NCI-H2227 (cell line): ENCODE measurements around the gene NEU1.
A peak's percentile ranks its signal among the peaks of the same experiment; 100 is the strongest.

Experiments used
- DNase-seq: peaks from one replicate; lab custom pipeline; 2025; ENCODE audit not compliant: unreplicated experiment; lab: John Stamatoyannopoulos, UW

The NEU1 gene

DNA sequence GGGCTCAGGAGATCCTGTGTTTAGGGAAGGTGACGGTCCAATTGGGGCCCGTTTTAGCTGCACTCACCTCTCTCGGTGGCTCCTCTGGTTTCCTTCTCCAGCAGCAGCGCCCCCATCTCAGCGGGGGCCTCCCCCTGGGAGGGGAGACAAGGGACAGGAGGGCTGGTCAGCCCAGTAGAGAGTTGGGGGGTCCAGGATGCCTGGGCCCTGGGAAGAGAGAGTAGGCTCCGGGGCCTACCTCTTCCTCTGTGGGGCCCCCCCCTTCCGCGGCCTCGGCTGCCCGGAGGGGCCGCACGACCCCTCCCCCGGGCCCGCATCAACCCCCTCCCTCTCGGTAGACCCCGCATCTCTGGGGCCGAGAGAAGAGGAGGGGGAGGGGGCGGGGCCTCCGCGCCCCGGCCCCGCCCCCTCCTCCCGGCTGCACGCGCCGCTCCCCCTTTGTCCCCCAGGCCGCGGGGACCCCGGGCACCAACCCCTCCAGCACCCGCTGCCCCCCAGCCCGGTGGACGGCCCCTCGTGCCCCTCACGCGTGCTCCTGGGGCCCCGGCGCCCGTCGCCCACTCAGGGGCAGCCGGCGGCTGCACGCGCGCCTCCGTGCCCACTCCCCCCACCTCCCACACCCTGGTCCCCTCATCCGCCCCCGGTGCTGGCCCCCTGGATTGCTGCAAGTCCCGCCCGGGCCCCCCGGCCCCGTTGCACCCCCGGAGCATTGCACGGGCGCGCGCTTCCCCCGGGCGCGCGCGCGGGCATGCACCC, 34.4 kb upstream of the NEU1 start:
- DNase-seq, result peak; percentile 62

DNA sequence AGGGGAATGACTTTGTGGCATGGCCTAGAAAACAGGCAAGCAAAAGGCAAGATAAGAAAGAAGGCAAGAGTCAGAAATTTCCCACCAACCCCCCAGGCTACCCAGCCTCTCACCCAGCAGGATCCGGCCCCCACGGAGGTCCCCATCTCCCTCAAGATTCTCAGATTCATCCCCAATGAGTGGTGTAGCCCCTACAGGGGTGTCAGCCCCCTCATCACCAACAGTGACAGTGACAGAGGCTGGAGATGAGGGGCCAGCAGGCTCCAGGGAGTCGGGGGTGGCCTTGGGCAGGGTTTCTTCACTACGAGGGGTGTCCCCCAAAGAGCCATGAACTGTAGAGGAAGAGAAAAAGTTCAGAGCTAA, 33.9 kb upstream of the NEU1 start:
- no peak for DNase-seq

DNA sequence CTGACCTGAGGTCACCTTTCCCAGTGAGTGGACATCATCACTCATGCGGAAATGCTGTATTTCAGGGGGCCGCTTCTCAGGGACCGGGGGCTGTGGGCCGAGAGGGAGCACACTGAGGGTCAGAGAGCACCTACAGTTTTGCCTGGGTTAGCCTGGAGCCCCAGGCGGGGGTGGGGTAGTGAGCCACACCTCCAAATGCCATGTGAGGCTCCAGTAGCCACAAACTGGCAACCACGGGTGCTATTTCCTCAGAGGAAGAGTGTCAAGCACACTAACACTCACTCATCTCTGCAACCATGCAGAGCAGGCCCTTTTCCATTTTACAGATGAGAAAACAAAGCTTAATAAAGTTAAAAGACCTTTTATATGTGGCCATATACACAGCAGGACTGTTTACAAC, 30.2 kb upstream of the NEU1 start:
- no peak for DNase-seq

DNA sequence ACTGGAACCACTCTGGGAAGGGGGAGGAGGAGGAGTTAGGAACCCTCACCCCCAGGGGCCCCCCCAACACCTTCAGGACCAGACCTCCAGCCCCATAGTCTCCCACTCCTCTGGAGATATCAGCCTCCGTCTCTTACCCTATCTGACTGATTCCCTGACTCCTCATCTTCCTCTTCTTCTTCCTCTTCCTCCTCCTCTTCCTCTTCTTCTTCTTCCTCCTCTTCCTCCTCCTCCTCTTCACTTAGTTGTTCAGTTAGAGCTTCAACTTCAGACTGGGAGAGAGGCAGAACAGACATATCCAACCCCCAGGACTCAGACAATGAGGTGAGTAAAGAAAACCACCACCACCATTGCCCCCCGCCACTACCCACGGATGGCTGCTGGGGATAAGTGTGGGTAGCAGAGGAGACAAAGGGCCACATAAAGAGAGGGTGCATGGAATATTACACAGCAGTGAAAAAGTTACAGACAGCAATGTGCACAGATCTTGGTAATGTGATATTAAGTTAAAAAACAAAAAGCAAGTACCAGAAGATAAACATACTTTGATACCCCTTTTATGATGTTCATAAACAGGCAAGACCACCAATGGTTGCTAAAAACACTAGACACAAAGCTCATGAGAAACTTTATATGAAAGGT, 26.8 kb upstream of the NEU1 start:
- no peak for DNase-seq

DNA sequence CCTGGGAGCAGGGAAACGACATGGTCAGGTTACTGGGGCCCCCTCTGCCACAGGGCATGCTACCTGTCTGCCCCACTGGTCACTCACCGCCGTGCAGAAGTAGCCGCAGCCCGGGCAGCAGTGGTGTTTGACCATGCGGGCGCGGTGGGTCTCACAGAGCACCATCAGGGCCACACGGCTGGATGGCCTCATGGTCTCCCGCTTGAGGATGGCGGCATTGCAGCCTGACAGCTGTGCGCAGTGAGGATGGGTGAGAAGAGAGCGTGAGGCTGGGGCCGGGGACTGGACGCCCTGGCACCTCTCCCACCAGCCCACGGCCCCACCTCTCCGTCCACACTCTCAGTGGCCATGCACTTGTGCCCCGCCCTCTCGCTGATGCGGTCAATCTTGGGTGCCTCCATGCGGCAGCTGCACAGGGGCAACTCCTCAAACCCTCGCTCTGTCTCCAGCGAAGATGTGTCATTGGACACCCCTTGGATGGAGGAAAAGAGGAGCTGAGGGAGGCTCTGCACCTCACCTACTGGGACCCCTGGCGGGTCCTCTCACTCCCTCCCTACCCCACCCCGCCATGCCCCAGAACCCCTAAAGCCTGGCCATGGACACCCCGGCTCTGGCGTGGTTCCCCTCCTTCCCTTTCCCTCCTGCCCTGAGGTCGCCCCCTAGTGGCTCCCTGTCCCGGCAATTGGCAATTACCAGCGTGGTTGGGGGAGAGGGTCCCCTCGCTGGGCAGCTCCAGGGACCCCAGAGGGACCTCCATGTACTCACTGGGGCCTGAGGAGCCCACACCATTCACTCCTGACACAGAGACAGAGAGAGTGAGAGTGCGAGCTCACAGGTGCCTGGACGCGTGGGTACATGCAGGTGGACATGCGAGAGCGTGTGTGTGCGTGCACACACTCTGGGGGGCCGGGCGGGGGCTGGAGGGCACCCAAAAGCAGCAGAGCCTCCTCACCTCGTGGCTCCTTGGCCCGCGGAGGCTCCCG, 25.9 kb upstream of the NEU1 start:
- DNase-seq, result peak; percentile 43

DNA sequence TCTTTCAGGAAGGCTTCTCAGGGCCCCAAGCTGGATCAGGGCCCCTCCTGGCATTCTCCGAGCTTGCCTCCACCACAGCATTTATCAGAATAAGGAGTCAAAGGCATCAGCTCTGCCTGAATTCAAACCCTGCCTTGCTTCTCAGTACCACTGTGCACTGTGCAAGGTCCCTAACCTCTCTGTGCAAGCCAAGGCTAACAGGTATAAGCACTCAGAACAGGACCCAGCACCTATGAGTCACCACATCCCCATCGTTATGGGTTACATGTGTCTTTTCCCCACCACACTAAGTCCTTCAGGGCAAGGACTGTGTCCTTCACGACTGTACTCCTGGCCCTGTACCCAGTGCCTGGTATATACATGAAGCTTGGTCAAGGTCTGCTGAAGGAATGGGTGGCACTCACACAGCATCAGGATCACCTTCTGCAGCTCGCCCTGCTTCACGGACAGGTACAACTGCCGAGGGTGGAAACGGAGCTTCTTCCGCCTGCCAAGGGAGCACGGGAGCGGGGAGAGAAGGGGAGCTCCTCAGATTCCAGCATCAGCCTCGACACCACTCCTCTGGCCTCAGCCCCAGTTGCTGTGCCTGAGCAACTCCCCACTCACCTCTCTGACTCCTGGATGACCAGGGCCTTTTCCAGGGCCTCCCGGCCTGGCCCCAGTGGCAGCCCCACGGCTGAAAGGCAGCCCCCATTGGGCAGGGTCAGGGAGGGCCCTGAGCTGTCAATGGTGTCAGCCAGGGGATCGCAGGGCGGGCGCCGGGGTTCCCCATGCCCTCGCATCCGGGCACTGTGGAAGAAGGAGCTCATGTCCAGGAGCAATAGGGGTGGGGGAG, 24.8 kb upstream of the NEU1 start:
- DNase-seq, result no peak

DNA sequence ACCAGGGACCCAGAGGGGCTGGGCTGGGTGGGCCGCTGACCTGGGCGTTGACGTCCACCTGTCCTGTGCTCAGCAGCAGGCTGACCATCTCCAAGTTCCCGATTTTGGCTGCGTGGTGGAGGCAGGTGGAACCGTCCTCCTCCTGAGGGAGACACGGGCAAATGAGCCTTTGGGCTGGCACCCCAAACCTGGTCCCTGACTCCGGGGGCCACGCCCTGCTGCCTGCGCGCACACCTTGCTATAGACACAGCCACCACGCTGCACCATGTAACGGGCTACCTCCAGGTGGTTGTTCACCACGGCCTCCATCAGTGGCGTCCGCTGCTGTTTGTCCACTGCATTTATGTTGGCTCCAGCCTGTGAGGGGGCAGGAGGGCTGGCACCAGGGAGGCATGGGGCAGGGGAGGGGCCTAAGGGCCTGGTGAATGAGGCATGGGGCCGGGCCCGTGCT, 23.9 kb upstream of the NEU1 start:
- no peak for DNase-seq

DNA sequence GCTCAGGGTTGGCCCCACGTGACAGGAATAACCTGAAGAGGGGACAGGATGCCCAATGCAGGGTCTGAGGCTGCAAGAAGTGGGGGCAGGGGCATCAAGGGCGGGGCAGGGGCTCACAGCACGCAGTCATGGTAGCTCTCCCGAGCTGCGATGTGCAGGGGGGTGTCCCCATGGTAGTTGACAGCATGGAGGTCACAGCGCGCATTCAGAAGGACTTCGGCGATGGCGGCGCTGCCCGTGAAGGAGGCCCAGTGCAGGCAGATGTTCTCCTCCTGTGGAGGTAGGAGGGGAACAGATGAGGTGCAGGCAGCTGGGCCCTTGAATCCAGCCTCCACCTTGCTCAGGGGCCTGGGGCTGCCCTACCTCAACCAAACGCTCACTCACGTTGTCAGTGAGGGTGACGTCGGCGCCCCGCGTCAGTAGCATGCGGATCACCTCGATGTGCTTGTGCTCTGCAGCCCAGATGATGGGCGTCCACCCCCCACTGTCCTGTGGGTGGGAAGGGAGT, 22.0 kb upstream of the NEU1 start:
- no peak for DNase-seq

DNA sequence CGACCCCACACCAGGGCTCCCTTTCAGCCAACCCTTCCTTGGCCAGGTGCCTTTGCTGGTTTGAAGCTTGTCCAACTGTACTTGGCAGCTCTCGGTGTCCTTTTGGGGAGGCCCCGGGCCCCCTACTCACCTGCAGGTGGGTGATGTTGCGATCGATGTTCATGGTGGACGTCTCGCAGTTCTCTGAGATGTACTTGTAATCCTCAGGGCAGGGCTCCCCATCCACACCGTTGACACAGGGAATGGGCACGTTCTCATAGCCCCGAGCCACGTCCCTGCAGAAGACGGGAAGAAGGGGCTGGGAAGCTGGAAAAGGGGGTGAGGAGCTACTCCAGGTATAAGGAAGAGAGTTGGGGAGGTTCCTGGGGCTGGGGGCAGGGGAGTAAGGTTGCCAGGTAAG, 21.1 kb upstream of the NEU1 start:
- DNase-seq, result no peak

DNA sequence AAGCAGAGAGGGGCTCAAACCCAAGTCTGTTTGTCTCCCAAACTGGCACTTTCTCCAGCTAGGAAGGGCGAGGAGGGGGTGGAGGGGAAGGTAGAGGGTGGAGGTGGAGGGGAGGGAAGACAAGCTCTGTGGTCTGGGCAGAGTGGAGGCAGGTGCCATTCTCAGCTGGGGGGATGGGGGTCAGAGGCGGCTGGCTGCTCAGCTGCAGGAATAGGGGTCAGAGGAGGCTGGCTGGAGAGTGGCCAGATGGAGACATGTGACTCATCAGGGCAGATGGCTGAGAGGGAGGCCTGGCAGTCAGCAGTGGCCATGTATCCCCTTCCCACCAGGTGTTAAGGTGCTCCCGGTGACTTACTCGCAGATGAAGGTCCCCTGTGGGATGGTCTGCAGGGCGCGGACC, 19.7 kb upstream of the NEU1 start:
- DNase-seq, result no peak

DNA sequence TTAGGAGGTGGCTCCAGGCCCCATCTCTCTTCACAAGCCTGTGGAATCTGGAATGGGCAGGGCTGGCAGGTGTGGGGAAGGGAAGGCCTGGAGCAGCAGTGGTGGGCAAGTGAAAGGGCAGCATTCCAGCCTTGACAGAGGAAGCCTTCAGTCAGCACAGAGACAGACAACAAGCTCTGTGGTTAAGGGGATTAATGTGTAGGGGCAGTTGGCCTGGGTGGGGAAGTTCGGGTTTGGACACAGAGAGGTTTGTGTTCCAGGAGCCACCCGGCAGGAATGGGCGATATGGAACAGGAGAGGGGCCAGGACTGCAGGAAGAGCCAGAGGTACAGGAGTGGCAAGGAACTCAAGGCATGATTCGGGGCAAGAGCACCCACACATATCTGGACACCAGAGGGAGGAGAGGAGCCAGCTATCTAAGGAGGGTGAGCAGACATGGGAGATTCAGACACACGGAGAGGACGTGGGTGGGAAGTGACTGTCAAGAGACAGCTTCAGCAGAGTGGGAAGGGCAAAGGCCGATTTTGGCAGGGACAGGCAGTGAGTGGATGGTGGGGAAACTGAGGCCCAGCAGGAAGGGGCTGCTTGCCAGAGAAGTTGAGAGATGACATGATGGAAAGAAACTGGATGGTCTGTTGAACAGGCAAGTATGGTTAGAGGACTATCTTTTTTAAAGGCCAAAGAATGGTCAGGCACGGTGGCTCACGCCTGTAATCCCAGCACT, 18.7 kb upstream of the NEU1 start:
- DNase-seq, result no peak

DNA sequence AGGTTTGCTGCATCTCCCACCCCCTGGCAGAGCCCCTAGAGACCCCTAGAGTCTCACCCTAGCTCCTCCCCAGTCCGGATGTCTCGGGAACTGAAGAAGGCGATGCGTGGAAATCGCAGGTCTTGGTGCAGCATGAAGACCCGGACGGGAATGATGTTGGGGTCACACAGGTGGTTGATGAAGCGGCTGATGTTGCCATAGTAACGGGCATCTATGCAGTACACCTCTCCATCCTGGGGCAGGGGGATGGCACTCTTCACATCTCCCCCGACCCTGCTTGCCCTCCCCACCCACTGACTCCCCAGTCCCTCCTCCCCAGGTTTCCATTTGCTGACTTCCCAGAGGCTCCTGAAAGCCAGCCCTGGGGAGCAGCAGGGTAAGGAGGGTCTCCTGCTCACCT, 18.0 kb upstream of the NEU1 start:
- DNase-seq, result no peak

DNA sequence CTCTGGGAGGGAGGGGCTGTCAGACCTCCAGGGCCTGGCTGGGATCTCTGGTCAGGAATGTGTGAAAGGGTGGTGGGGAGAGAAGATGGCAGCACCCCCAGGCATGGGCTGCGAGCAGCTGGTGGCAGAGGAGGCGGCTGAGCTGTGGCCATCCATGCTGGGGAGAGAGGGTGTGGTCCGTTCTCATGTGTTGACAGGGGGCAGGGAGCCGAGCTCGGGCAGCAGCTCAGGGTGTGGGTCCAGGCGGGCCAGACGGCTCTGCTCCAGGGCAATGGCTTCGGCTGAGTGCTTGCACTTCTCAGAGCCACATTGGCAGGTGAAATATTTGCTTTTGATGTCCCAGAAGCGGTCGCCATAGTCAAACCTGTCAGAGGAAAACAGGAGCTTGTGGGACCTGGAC, 17.3 kb upstream of the NEU1 start:
- no peak for DNase-seq

DNA sequence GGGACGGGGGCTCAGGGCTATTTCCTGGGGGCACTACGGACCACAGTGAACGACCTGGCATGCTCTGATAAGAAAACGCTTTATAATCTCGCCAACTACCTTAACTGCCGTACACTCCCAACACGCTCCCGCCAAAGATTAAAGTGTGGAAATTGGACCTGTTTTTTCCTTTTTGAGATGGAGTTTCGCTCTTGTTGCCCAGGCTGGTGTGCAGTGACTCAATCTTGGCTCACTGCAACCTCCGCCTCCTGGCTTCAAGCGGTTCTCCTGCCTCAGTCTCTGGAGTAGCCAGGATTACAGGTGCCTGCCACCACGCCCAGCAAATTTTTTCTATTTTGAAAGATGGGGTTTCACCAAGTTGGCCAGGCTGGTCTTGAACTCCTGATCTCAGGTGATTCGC, 16.5 kb upstream of the NEU1 start:
- DNase-seq, result no peak

DNA sequence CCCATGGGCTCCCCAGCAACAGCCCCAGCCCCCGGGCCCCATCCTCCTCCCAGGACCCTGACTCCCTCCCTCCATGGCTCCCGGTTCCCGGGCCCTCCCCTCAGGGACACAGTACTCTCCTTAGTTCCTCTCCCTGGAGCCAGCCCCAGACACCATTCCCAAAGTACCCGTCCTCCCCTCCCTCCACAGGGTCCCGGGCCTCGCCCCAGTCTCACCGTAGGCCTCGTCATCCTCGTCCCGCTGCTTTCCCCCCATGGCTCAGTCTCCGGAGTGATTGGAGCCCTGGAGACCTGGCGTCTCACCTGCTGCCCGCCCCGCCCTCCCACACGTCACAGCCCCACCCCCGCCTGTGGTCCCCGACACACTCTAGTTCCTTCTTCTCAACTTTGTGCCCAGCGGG, 16.1 kb upstream of the NEU1 start, which contains the start of gene SLC44A4:
Gene SLC44A4 (minus strand): TSS at position 272 of the 400 bp plus-strand sequence. CDS start 17 bp downstream, at position 255.
- no peak for DNase-seq

DNA sequence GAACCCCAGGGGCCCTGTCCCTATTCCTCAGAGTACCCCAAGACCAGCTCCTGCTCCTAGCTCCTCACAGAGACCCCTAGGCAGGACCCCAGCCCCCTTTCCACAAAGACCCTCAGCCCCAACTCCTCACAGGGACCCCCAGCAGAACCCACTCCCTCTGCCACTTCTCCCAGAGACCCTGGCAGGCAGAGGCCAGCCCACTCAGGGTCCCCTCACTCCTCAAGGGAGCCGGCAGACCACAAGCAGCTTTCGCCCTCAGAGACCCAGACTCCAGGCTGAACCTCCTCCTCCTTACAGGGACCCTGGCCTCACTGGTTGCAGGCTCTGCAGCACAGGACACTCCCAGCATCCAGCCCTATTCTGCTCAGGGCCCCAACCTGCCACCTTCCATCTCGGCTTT, 15.6 kb upstream of the NEU1 start:
- no peak for DNase-seq

DNA sequence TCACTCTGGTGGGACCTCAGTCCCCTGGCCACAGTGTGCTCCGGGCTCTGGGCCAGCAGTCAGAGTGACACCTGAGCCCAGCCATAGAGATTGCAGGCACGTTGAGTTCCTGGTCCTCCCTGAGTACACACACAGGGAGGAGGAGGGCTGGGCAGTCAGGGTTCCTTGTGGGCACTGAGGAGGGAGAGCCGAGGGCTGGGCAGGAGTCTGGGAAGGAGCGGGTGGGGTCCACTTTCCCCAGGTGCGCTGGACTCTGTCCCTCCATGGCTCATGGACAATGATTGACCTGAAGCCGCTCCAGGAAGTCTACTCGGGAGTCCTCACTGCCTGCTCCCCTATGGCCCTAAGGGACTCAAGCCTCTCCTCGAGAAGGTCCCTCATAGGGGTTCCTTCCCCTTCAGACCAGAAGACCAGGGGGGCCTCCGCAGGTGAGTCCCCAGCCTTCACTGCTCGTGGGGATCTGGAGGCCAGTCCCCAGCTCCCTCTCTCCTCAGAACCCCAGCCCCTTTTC, 15.1 kb upstream of the NEU1 start:
- DNase-seq, result no peak

DNA sequence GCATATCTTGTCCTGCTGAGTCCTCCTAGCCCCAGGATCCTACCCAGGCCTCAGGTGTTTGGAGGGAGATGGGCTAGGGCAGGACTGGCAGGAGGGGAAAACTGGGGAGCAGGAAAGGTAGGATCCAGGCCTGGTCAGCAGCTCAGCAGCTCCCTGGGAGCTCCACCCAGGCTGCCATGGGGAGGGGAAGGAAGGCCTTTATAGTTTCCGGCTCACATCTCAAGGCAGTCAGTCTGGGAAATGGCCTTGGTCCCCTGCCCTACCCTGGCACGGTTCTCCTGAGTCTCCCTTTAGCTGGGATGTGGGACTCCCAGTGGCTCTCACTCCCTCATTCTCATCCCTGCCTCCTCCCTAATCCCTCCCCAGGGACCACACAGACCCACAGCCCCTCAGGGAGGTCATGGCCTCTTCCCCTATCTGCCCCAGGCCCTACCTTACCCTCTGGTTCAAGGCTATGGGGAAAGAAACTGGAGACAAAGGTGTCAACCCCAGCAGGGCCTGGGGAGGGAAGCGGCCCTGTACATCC, 14.6 kb upstream of the NEU1 start:
- DNase-seq, result no peak

DNA sequence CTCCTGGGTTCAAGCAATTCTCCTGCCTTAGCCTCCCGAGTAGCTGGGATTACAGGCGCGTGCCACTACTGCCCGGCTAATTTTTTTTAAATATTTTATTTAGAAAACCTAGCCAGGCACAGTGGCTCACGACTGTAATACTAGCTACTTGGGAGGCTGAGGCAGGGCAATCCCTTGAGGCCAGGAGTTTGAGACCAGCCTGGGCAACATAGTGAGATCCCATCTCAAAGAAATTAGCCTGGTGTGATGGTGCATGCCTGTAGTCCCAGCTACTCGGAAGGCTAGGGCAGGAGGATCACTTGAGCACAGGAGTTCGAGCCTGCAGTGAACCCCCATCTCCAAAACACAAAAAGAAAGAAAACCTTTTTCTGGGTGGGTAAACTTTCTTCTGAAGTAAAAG, 13.7 kb upstream of the NEU1 start:
- no peak for DNase-seq
